H1 (cell line): ENCODE data around the gene BRME1. TPM values are rescaled to one million over a fixed set of nuclear protein-coding genes. Genes with fewer than 3 reads are reported as not detected.

ENCODE experiments used
- CTCF ChIA-PET: fragments of 300-600 bp; sonication (Branson Sonifier 250); formaldehyde crosslinking; loops from one replicate; lab custom pipeline; 2021; ENCODE audit not compliant: partially characterized antibody; lab: Charles Lee
- POLR2A ChIA-PET: fragments of 300-600 bp; sonication (Branson Sonifier 250); formaldehyde crosslinking; loops from one replicate; lab custom pipeline; 2021; ENCODE audit warnings: inconsistent platforms; ENCODE audit not compliant: partially characterized antibody; lab: Charles Lee
- DNase-seq, 2 experiments: peaks; one replicate each; pipeline versions ENCODE4 v3.0.0 to v3.0.0-alpha.2; 2010 to 2022; ENCODE audit warnings: low spot score in 2 of 2, low read depth in 1 of 2, mixed read lengths in 1 of 2
- FAIRE-seq: peaks from 2 replicates; lab custom pipeline; 2011; peaks lifted over from hg19 to GRCh38; lab: Jason Lieb, UNC
- H2AFZ ChIP-seq: 2 replicates; pipeline ENCODE4 v1.8.1; 2012; ENCODE audit warnings: low read length, inconsistent platforms
- H2AK5ac ChIP-seq: 2 replicates; pipeline ENCODE4 v1.6.1; 2013; ENCODE audit warnings: low read depth, low read length
- H2BK120ac ChIP-seq: replicated peaks from 2 replicates; pipeline ENCODE3; 2013; ENCODE audit warnings: low read depth, low read length, inconsistent platforms
- H2BK12ac ChIP-seq: 2 replicates; pipeline ENCODE4 v1.6.1; 2013; ENCODE audit warnings: low read depth, low read length
- H2BK15ac ChIP-seq: 2 replicates; pipeline ENCODE4 v1.6.1; 2013; ENCODE audit warnings: low read length
- H2BK20ac ChIP-seq: 2 replicates; pipeline ENCODE4 v1.6.1; 2013; ENCODE audit warnings: low read length
- H2BK5ac ChIP-seq: 2 replicates; pipeline ENCODE4 v1.6.1; 2013; ENCODE audit warnings: low read depth, low read length
- H3K14ac ChIP-seq: 2 replicates; pipeline ENCODE4 v1.6.1; 2013; ENCODE audit warnings: inconsistent platforms; ENCODE audit not compliant: insufficient read length
- H3K18ac ChIP-seq: 2 replicates; pipeline ENCODE4 v1.6.1; 2013; ENCODE audit warnings: low read length; ENCODE audit errors: extremely low read depth
- H3K23ac ChIP-seq: 2 replicates; pipeline ENCODE4 v1.6.1; 2013; ENCODE audit warnings: inconsistent platforms; ENCODE audit not compliant: insufficient read length
- H3K23me2 ChIP-seq: 2 replicates; pipeline ENCODE4 v1.6.1; 2013; ENCODE audit warnings: low read depth, low read length
- H3K27ac ChIP-seq: 2 replicates; pipeline ENCODE4 v1.6.1; 2011; ENCODE audit warnings: low read depth, low read length, inconsistent platforms
- H3K27me3 ChIP-seq, 4 experiments: replicated peaks in 1 of 4; 1 replicate in 1 of 4; 2 replicates in 3 of 4; pipeline versions ENCODE4 v1.6.1 to v1.8.1; 2011 to 2013; ENCODE audit warnings: low read length in 3 of 4, mild to moderate bottlenecking in 3 of 4, inconsistent platforms in 2 of 4, mixed read lengths in 2 of 4, moderate library complexity in 1 of 4; ENCODE audit not compliant: control insufficient read depth in 3 of 4, insufficient read depth in 3 of 4; ENCODE audit errors: extremely low read depth in 1 of 4
- H3K36me3 ChIP-seq, 4 experiments: 2 replicates each; pipeline versions ENCODE4 v1.6.1 to v1.8.1; 2011 to 2013; ENCODE audit warnings: mild to moderate bottlenecking in 4 of 4, low read length in 3 of 4, moderate library complexity in 2 of 4, control low read depth in 1 of 4, inconsistent platforms in 1 of 4; ENCODE audit not compliant: insufficient read depth in 4 of 4, control insufficient read depth in 2 of 4
- H3K4ac ChIP-seq: replicated peaks from 2 replicates; pipeline ENCODE3; 2013; ENCODE audit warnings: low read length, low read depth, mixed read lengths, inconsistent platforms; ENCODE audit not compliant: insufficient read length
- H3K4me1 ChIP-seq, 4 experiments: replicated peaks in 1 of 4; 1 replicate in 1 of 4; 2 replicates in 3 of 4; pipeline versions ENCODE4 v1.6.1 to v1.8.1; 2011 to 2013; ENCODE audit warnings: low read length in 3 of 4, inconsistent platforms in 2 of 4, mixed read lengths in 1 of 4; ENCODE audit not compliant: insufficient read depth in 4 of 4, control insufficient read depth in 3 of 4
- H3K4me2 ChIP-seq, 2 experiments: 2 replicates each; pipeline versions ENCODE4 v1.6.1 to v1.8.1; 2011 to 2013; ENCODE audit warnings: low read depth in 2 of 2, low read length in 2 of 2, control low read depth in 1 of 2, inconsistent platforms in 1 of 2, mild to moderate bottlenecking in 1 of 2; ENCODE audit not compliant: insufficient read depth in 1 of 2
- H3K4me3 ChIP-seq, 4 experiments: fragments of 200-600, 300-600 bp in 1 of 4; sonication (generic), shearing (Covaris generic), sonication (Bioruptor Twin) in 1 of 4; 2 replicates each; pipeline versions ENCODE4 v1.5.1 to v1.8.1; 2011 to 2016; ENCODE audit warnings: low read length in 4 of 4, low read depth in 3 of 4, control low read depth in 2 of 4, inconsistent platforms in 2 of 4, mild to moderate bottlenecking in 2 of 4, mixed read lengths in 1 of 4, moderate library complexity in 1 of 4; ENCODE audit not compliant: insufficient read depth in 2 of 4; ENCODE audit errors: extremely low read depth in 1 of 4
- H3K56ac ChIP-seq: replicated peaks from 2 replicates; pipeline ENCODE3; 2013; ENCODE audit warnings: low read depth, mild to moderate bottlenecking, mixed read lengths, low read length, inconsistent platforms; ENCODE audit not compliant: insufficient read length
- H3K79me1 ChIP-seq: 2 replicates; pipeline ENCODE4 v1.6.1; 2013; ENCODE audit warnings: low read depth, low read length, control low read depth
- H3K79me2 ChIP-seq, 2 experiments: 2 replicates each; pipeline versions ENCODE4 v1.6.1 to v1.8.1; 2012 to 2013; ENCODE audit warnings: low read length in 2 of 2, mild to moderate bottlenecking in 2 of 2, inconsistent platforms in 1 of 2; ENCODE audit not compliant: insufficient read depth in 2 of 2, control insufficient read depth in 1 of 2
- H3K9ac ChIP-seq, 4 experiments: replicated peaks in 1 of 4; 1 replicate in 1 of 4; 2 replicates in 3 of 4; pipeline versions ENCODE4 v1.6.1 to v1.8.1; 2011 to 2013; ENCODE audit warnings: low read depth in 3 of 4, low read length in 3 of 4, control low read depth in 2 of 4, mild to moderate bottlenecking in 2 of 4, moderate library complexity in 2 of 4, inconsistent platforms in 1 of 4; ENCODE audit errors: extremely low read depth in 1 of 4
- H3K9me3 ChIP-seq, 2 experiments: 2 replicates each; pipeline versions ENCODE4 v1.6.1 to v1.8.1; 2012 to 2013; ENCODE audit warnings: mild to moderate bottlenecking in 2 of 2, moderate library complexity in 2 of 2, control low read depth in 1 of 2, inconsistent platforms in 1 of 2, low read depth in 1 of 2, low read length in 1 of 2, mixed read lengths in 1 of 2; ENCODE audit not compliant: insufficient read depth in 2 of 2
- H4K20me1 ChIP-seq, 2 experiments: replicated peaks in 1 of 2; 2 replicates each; pipeline versions ENCODE3 to v1.8.1; 2011 to 2013; ENCODE audit warnings: inconsistent platforms in 2 of 2, low read length in 2 of 2, mild to moderate bottlenecking in 1 of 2; ENCODE audit not compliant: insufficient read depth in 2 of 2, control insufficient read depth in 1 of 2
- H4K5ac ChIP-seq: 2 replicates; pipeline ENCODE4 v1.6.1; 2013; ENCODE audit warnings: low read length, low read depth, mixed read lengths, inconsistent platforms; ENCODE audit not compliant: insufficient read length
- H4K8ac ChIP-seq: 2 replicates; pipeline ENCODE4 v1.8.0; 2013; ENCODE audit warnings: mild to moderate bottlenecking, moderate library complexity, low read length, inconsistent platforms; ENCODE audit not compliant: insufficient read depth; ENCODE audit errors: extremely low read depth
- H4K91ac ChIP-seq: replicated peaks from 2 replicates; pipeline ENCODE3; 2013; ENCODE audit warnings: low read length, mixed read lengths, inconsistent platforms; ENCODE audit not compliant: insufficient read length
- BRCA1 ChIP-seq: IDR thresholded peaks from 2 replicates; pipeline ENCODE4 v1.6.1; 2012; ENCODE audit warnings: low read depth, low read length, improper control_type of control experiment
- CHD1 ChIP-seq: IDR thresholded peaks from 2 replicates; pipeline ENCODE4 v1.6.1; 2012; ENCODE audit warnings: low read depth, low read length, improper control_type of control experiment
- RFX5 ChIP-seq: IDR thresholded peaks from 2 replicates; pipeline ENCODE4 v1.6.1; 2011; ENCODE audit warnings: low read depth, low read length, improper control_type of control experiment, borderline replicate concordance
- SAP30 ChIP-seq: fragments of 300-600 bp; sonication (generic); IDR thresholded peaks from 2 replicates; pipeline ENCODE4 v1.7.1; 2012; ENCODE audit warnings: low read length, moderate library complexity, mild to moderate bottlenecking, inconsistent platforms; ENCODE audit not compliant: insufficient read depth, insufficient replicate concordance
- SIN3A ChIP-seq, 2 experiments: IDR thresholded peaks in 1 of 2; conservative IDR thresholded peaks in 1 of 2; 2 replicates each; pipeline ENCODE4 v1.6.1; 2011 to 2012; ENCODE audit warnings: low read length in 2 of 2, improper control_type of control experiment in 1 of 2, low read depth in 1 of 2, mild to moderate bottlenecking in 1 of 2
- SP2 ChIP-seq: IDR thresholded peaks from 2 replicates; pipeline ENCODE4 v1.6.1; 2012; ENCODE audit warnings: mild to moderate bottlenecking, low read length, inconsistent platforms
- TAF7 ChIP-seq: optimal IDR thresholded peaks from 2 replicates; pipeline ENCODE3; 2011; ENCODE audit warnings: low read depth, mild to moderate bottlenecking, inconsistent platforms, low read length, moderate library complexity, borderline replicate concordance
- WGBS, 2 experiments: shearing (Covaris generic) in 1 of 2; methylation state at CpG; one replicate each; pipeline versions ENCODE4 v1.1.6 to v1.1.7; 2013 to 2015; ENCODE audit warnings: low lambda C conversion rate in 2 of 2, mixed read lengths in 2 of 2, inconsistent platforms in 1 of 2, low coverage in 1 of 2, missing lambda C conversion rate in 1 of 2; ENCODE audit not compliant: insufficient replicate concordance in 2 of 2, insufficient coverage in 1 of 2, insufficient read length in 1 of 2; ENCODE audit errors: extremely low coverage in 1 of 2, missing lambda C conversion rate in 1 of 2; 5-methylcytosine and 5-hydroxymethylcytosine counted together
- polyA plus RNA-seq, 7 experiments: library from polyadenylated mRNA; depleted of rRNA in 3 of 7; stranded (reverse) in 5 of 7; unstranded in 2 of 7; fragments of >200 nt in 5 of 7; fragments of 200-250 nt in 2 of 7; gene quantifications; 1 replicate in 5 of 7; 2 replicates in 1 of 7; 4 replicates in 1 of 7; pipeline versions ENCODE4 v1.2.1 to v1.2.3, GENCODE V29; 2011 to 2013; ENCODE audit warnings: missing spikeins in 2 of 7, mixed read lengths in 2 of 7
- total RNA-seq: library from RNA; stranded (reverse); fragmentation: NEBNext Ultra II Directional; extraction: Animal tissue kit (Norgen Biotek cat#: 25700); gene quantifications from 2 replicates; pipeline ENCODE4 v1.2.1, GENCODE V29; 2021
- TF ChIP-seq, protein P1 (sequence below), 3 experiments: IDR thresholded peaks; 1 replicate in 2 of 3; 2 replicates in 1 of 3; pipeline versions ENCODE4 v1.5.1 to v1.6.1; 2011; ENCODE audit warnings: low read length in 3 of 3, mild to moderate bottlenecking in 3 of 3, inconsistent platforms in 2 of 3, low read depth in 1 of 3, moderate library complexity in 1 of 3; ENCODE audit not compliant: insufficient read depth in 1 of 3; ENCODE audit errors: control extremely low read depth in 1 of 3

Gene BRME1
- total and polyA plus RNA-seq, 2 of the 8 experiments (the other 6 are each of a cell fraction or from before 2014, with no cell fraction given), result 4.6 to 4.7 TPM

GRCh38 chr19:13902993-13903555 lies 2.8 kb downstream of the BRME1 start:
- peaks cover 8% of the 10 kb centered on the region; the same call in 1 of the 2 replicates for H3K23me2 ChIP-seq
- H2BK120ac ChIP-seq, result no peak overlapping the region
- FAIRE-seq (no peak), DNase-seq (peak in 1 of 2 experiments; percentile 57)
- no peak overlapping the region for H2BK20ac ChIP-seq
- H3K36me3 ChIP-seq, result no peaks in the 10 kb centered on the region
- H4K8ac ChIP-seq, result no peak overlapping the region
- 86% methylated on average over 4 of the region's 4 CpGs; no CpG with 5 or more reads in 1 of the 2 experiments for WGBS, 2 experiments
- no peak overlapping the region for H3K14ac ChIP-seq
- no peak overlapping the region for H2BK5ac ChIP-seq
- peaks cover 0 to 6% (median under 1%) of the 10 kb centered on the region in 4 experiments; a peak in 2 of 7 replicates for H3K4me1 ChIP-seq
- H3K79me1 ChIP-seq, result peaks cover 3% of the 10 kb centered on the region; the same call in 1 of the 2 replicates
- H2AK5ac ChIP-seq, result no peak overlapping the region
- TF ChIP-seq, protein P1, sequence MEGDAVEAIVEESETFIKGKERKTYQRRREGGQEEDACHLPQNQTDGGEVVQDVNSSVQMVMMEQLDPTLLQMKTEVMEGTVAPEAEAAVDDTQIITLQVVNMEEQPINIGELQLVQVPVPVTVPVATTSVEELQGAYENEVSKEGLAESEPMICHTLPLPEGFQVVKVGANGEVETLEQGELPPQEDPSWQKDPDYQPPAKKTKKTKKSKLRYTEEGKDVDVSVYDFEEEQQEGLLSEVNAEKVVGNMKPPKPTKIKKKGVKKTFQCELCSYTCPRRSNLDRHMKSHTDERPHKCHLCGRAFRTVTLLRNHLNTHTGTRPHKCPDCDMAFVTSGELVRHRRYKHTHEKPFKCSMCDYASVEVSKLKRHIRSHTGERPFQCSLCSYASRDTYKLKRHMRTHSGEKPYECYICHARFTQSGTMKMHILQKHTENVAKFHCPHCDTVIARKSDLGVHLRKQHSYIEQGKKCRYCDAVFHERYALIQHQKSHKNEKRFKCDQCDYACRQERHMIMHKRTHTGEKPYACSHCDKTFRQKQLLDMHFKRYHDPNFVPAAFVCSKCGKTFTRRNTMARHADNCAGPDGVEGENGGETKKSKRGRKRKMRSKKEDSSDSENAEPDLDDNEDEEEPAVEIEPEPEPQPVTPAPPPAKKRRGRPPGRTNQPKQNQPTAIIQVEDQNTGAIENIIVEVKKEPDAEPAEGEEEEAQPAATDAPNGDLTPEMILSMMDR (IDR thresholded peaks at IDR 0.05; ENCODE audit: control extremely low read depth in 1 of 3, insufficient read depth in 1 of 3, low read depth in 1 of 3, low read length in 3 of 3), result peak; percentile 32 to 36 (median 34)
- no peak for TF ChIP-seq CHD1
- no peak for TF ChIP-seq TAF7
- no peak for TF ChIP-seq SIN3A (conservative IDR thresholded peaks at IDR 0.05 in 1 of 2, IDR thresholded peaks at IDR 0.05 in 1 of 2; ENCODE audit: low read depth in 1 of 2, low read length in 2 of 2)
- no peak for TF ChIP-seq RFX5
- no peak for TF ChIP-seq BRCA1
- TF ChIP-seq SAP30, result no peak
- peak; percentile 41 for TF ChIP-seq SP2
- no peaks in the 10 kb centered on the region for H3K9me3 ChIP-seq
- no peak overlapping the region for H4K5ac ChIP-seq
- H3K27me3 ChIP-seq, result peaks cover 0 to 4% (median 3%) of the 10 kb centered on the region in 4 experiments; a peak in 3 of 7 replicates
- CTCF ChIA-PET, result interaction anchor here (0.6 to 1.9 kb wide), 25 partner anchors 10 to 423 kb away, joined by 3 to 9 read pairs (median 3); partner anchors contain the start of gene IL27RA
- H3K79me2 ChIP-seq, result no peaks in the 10 kb centered on the region
- no peak overlapping the region for H2BK15ac ChIP-seq
- no peak overlapping the region for H3K18ac ChIP-seq
- no peak overlapping the region for H3K9ac ChIP-seq
- POLR2A ChIA-PET, result interaction anchor here (0.8 to 1.3 kb wide), 3 partner anchors 76 to 742 kb away, joined by 3 read pairs; partner anchors contain the start of gene ASF1B
- H3K4me2 ChIP-seq, result no peak overlapping the region
- no peak overlapping the region for H2AFZ ChIP-seq
- H3K27ac ChIP-seq, result no peak overlapping the region
- H4K20me1 ChIP-seq, result no peaks in the 10 kb centered on the region
- H2BK12ac ChIP-seq, result no peak overlapping the region
- no peak overlapping the region for H3K56ac ChIP-seq
- H3K4me3 ChIP-seq, result no peak overlapping the region
- no peak overlapping the region for H3K23ac ChIP-seq
- H3K4ac ChIP-seq, result no peak overlapping the region
- H4K91ac ChIP-seq, result no peak overlapping the region
